PC-3 (cell line): ENCODE results near the gene SPATA19. TPM values are rescaled to one million over a fixed set of nuclear protein-coding genes. Genes with fewer than 3 reads are reported as not detected.

Experiments used
- ATAC-seq: fragments of 200-7000 bp; cut with Tn5 transposase; 2 replicates; pipeline ENCODE4 v1.9.1; 2020; ENCODE audit warnings: mild to moderate bottlenecking, moderate library complexity
- BruUV-seq: library from RNA; stranded (reverse); fragments of 400-500 nt; replicated peaks from 2 replicates; lab custom pipeline; 2021; lab: Mats Ljungman, UMichigan
- CTCF ChIA-PET: fragments of 300-600 bp; sonication (Branson Sonifier 250); formaldehyde crosslinking; loops from one replicate; lab custom pipeline; 2022; ENCODE audit warnings: antibody characterized with exemption; lab: Charles Lee
- POLR2A ChIA-PET: fragments of 300-600 bp; sonication (Branson Sonifier 250); formaldehyde crosslinking; loops from one replicate; lab custom pipeline; 2022; ENCODE audit warnings: antibody characterized with exemption; ENCODE audit not compliant: unreplicated experiment; lab: Charles Lee
- DNase-seq: peaks from one replicate; pipeline ENCODE4 v3.0.0-alpha.2; 2015
- H2AFZ ChIP-seq: fragments of 300-600 bp; sonication (generic); 2 replicates; pipeline ENCODE4 v1.6.0; 2016; ENCODE audit warnings: antibody characterized with exemption, low read length
- H3F3A ChIP-seq: fragments of 300-600 bp; sonication (generic); one replicate; pipeline ENCODE4 v1.6.0; 2017; ENCODE audit warnings: antibody characterized with exemption, low read length, control low read depth, mild to moderate bottlenecking; ENCODE audit not compliant: unreplicated experiment
- H3K27ac ChIP-seq: fragments of 300-600 bp; sonication (generic); 2 replicates; pipeline ENCODE4 v1.5.1; 2016; ENCODE audit warnings: mild to moderate bottlenecking, low read length
- H3K27me3 ChIP-seq: fragments of 300-600 bp; sonication (generic); 2 replicates; pipeline ENCODE4 v1.6.1; 2016; ENCODE audit warnings: low read length, mixed read lengths
- H3K36me3 ChIP-seq: fragments of 300-600 bp; sonication (generic); 2 replicates; pipeline ENCODE4 v1.6.1; 2016; ENCODE audit warnings: low read depth, mixed run types, low read length, mixed read lengths
- H3K4me1 ChIP-seq: fragments of 300-600 bp; sonication (generic); 2 replicates; pipeline ENCODE4 v1.5.1; 2016; ENCODE audit warnings: low read length; ENCODE audit not compliant: insufficient read depth
- H3K4me2 ChIP-seq: fragments of 300-600 bp; sonication (generic); 2 replicates; pipeline ENCODE4 v1.6.0; 2016; ENCODE audit warnings: low read length
- H3K4me3 ChIP-seq: fragments of 300-600 bp; sonication (generic); 2 replicates; pipeline ENCODE4 v1.5.1; 2016; ENCODE audit warnings: mild to moderate bottlenecking, low read length, mixed read lengths
- H3K79me2 ChIP-seq: fragments of 300-600 bp; sonication (generic); 2 replicates; pipeline ENCODE4 v1.6.1; 2017; ENCODE audit warnings: low read length, mixed read lengths
- H3K9ac ChIP-seq: fragments of 300-600 bp; sonication (generic); 2 replicates; pipeline ENCODE4 v1.6.0; 2016; ENCODE audit warnings: mild to moderate bottlenecking, low read length
- H3K9me2 ChIP-seq: fragments of 300-600 bp; sonication (generic); replicated peaks from 2 replicates; pipeline ENCODE4 v1.6.1; 2016; ENCODE audit warnings: mixed run types, low read length, mixed read lengths
- H3K9me3 ChIP-seq: fragments of 300-600 bp; sonication (generic); 2 replicates; pipeline ENCODE4 v1.6.1; 2016; ENCODE audit warnings: low read length, mixed read lengths
- H4K20me1 ChIP-seq: fragments of 300-600 bp; sonication (generic); 2 replicates; pipeline ENCODE4 v1.6.1; 2016; ENCODE audit warnings: low read length, mixed read lengths
- EZH2 ChIP-seq: fragments of 300-600 bp; sonication (generic); IDR thresholded peaks from one replicate; pipeline ENCODE4 v1.6.1; 2017; ENCODE audit warnings: antibody characterized with exemption, mild to moderate bottlenecking, low read length; ENCODE audit not compliant: unreplicated experiment
- EZH2phosphoT487 ChIP-seq: fragments of 300-600 bp; sonication (generic); IDR thresholded peaks from 2 replicates; pipeline ENCODE4 v1.6.1; 2018; ENCODE audit warnings: mild to moderate bottlenecking, antibody characterized with exemption, low read length, borderline replicate concordance
- intact Hi-C: fragments of 100-400 bp; cut with micrococcal nuclease; formaldehyde crosslinking; loops from 2 replicates; pipeline ENCODE4 v1.9.0; 2023
- total RNA-seq: library from RNA; depleted of rRNA; stranded (reverse); fragments of >200 nt; gene quantifications from 2 replicates; pipeline ENCODE4 v1.2.3, GENCODE V29; 2014
- TF ChIP-seq, protein P1 (sequence below): fragments of 300-600 bp; sonication (generic); conservative IDR thresholded peaks from 2 replicates; pipeline ENCODE4 v1.5.1; 2017; ENCODE audit warnings: antibody characterized with exemption, low read depth, mild to moderate bottlenecking, low read length

The SPATA19 gene
- total RNA-seq, 1 experiment from 2014 or later = not detected

DNA sequence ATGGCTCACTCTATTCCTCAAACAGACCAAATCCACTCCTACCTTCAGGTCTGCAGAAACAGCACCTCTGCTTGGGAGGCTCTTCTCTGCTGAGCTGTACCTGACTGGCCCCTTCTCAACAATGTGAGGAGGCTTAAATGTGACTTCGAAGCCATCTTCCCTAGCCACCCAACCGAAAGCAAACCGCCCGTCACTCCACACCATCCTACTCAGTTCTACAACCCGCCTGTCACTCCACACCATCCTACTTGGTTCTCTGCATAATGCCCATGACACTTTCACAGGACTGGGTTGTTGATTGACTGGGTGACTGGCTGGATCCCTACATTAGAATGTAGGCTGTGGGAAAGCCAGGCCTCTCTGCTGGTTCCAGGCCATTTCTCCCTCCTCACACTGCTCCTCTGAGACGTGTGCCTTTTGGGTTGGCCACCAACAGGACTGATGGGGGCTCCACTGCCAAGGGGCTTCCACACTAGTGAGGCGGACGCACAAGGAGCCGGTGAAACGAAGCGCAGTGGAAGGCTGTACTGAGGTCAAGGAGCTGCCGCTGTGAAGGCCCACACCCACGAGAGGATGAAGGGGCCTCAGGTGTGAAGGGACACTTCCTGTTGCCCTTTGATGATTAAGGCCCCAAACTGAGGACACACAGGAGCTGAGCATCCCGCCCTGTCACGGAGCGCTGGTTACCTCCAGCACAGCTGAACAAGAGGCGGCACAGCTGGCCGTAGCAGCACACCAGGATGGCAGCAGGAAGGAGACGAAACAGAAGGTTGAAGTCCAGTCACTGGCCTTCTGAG is 47.5 kb upstream of the SPATA19 start:
- Histone ChIP-seq H3K9ac (no peak overlapping the region), H4K20me1 (no peaks in the 10 kb centered on the region), H3K9me3 (peaks cover 15% of the 10 kb centered on the region; the same call in 1 of the 2 replicates), H3F3A (no peaks in the 10 kb centered on the region), H3K27ac (no peak overlapping the region), H3K4me1 (no peaks in the 10 kb centered on the region), H2AFZ (no peak overlapping the region), H3K4me3 (no peak overlapping the region), H3K27me3 (peaks cover 20% of the 10 kb centered on the region), H3K4me2 (no peak overlapping the region), H3K36me3 (no peaks in the 10 kb centered on the region), H3K9me2 (no peaks in the 10 kb centered on the region), H3K79me2 (no peaks in the 10 kb centered on the region)
- intact Hi-C loops = no loop called here
- DNase-seq (no peak), ATAC-seq (no peak)
- ChIA-PET POLR2A (no interaction called here), CTCF (no interaction called here)
- TF ChIP-seq, protein P1, sequence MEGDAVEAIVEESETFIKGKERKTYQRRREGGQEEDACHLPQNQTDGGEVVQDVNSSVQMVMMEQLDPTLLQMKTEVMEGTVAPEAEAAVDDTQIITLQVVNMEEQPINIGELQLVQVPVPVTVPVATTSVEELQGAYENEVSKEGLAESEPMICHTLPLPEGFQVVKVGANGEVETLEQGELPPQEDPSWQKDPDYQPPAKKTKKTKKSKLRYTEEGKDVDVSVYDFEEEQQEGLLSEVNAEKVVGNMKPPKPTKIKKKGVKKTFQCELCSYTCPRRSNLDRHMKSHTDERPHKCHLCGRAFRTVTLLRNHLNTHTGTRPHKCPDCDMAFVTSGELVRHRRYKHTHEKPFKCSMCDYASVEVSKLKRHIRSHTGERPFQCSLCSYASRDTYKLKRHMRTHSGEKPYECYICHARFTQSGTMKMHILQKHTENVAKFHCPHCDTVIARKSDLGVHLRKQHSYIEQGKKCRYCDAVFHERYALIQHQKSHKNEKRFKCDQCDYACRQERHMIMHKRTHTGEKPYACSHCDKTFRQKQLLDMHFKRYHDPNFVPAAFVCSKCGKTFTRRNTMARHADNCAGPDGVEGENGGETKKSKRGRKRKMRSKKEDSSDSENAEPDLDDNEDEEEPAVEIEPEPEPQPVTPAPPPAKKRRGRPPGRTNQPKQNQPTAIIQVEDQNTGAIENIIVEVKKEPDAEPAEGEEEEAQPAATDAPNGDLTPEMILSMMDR = no peak
- no peak for TF ChIP-seq EZH2phosphoT487
- TF ChIP-seq EZH2 = no peak
- BruUV-seq = no TSS peak

DNA sequence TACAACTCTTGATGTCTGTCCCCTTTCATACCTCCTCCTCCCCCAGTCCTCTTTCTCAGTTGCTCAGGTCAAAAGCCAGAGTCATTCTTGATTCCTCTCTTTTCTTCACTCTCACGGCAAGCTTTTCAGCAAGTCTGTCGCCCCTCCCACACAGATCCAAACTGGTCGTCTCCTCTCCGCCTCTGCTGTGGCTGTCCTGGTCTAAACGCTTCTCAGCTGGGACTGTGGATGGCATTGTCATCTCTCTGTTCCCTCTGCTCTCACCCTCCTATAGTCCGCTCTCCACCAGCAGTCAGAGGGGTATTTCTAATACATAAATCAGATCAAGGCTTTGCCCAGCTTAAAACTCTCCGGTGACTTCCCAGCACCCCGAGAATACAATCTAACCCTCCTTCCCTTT is 46.8 kb upstream of the SPATA19 start:
- intact Hi-C loops = no loop called here
- Histone ChIP-seq H3F3A (no peaks in the 10 kb centered on the region), H3K27ac (no peak overlapping the region), H3K79me2 (no peaks in the 10 kb centered on the region), H3K9me3 (peaks cover 15% of the 10 kb centered on the region; the same call in 1 of the 2 replicates), H3K9me2 (no peaks in the 10 kb centered on the region), H3K27me3 (peaks cover 20% of the 10 kb centered on the region), H4K20me1 (no peaks in the 10 kb centered on the region), H3K4me2 (no peak overlapping the region), H3K36me3 (no peaks in the 10 kb centered on the region), H3K4me3 (no peak overlapping the region), H3K9ac (no peak overlapping the region), H3K4me1 (no peaks in the 10 kb centered on the region), H2AFZ (no peak overlapping the region)
- no TSS peak for BruUV-seq
- ATAC-seq = no peak
- CTCF ChIA-PET = no interaction called here
- no peak for DNase-seq
- TF ChIP-seq, protein P1 = no peak
- POLR2A ChIA-PET = no interaction called here

DNA sequence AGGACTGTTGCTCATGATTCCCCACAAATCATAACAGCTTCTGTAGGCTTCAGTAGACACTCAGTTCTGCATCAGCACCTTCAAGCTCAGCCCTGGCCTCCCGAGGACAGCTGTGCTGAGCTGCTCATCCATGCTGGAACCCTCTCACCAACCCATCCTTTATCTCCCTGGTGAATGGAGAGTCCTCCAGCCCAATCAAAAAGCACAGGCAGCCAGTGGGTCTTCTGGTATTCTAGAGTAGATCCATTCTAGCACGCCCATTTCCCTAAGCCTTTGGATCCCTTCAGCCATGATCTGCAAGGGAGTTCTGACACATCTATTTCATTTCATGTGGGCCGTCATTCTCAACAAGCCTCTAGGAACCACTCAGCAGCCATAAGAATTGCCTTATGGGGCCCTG is 44.6 kb upstream of the SPATA19 start:
- no peaks in the 10 kb centered on the region for H3K79me2 ChIP-seq
- H3K27ac ChIP-seq = no peak overlapping the region
- no peak overlapping the region for H3K9ac ChIP-seq
- no peaks in the 10 kb centered on the region for H3K9me2 ChIP-seq
- DNase-seq = no peak
- no peak for ATAC-seq
- H3K4me2 ChIP-seq = no peak overlapping the region
- peaks cover 16% of the 10 kb centered on the region for H3K27me3 ChIP-seq
- no peaks in the 10 kb centered on the region for H4K20me1 ChIP-seq
- H3F3A ChIP-seq = no peaks in the 10 kb centered on the region
- intact Hi-C loops = no loop called here
- H3K4me1 ChIP-seq = no peaks in the 10 kb centered on the region
- BruUV-seq = no TSS peak
- no peak overlapping the region for H3K4me3 ChIP-seq
- TF ChIP-seq EZH2 (no peak), EZH2phosphoT487 (no peak)
- TF ChIP-seq, protein P1 = no peak
- no peak overlapping the region for H2AFZ ChIP-seq
- POLR2A ChIA-PET = no interaction called here
- peaks cover 15% of the 10 kb centered on the region; the same call in 1 of the 2 replicates for H3K9me3 ChIP-seq
- CTCF ChIA-PET = no interaction called here
- no peaks in the 10 kb centered on the region for H3K36me3 ChIP-seq
